GM11168 (cell line): ENCODE measurements around the gene ZNF652.

ENCODE experiments used
- in situ Hi-C: fragments of 300-500 bp; cut with MboI; formaldehyde crosslinking; loops from one replicate; pipeline ENCODE4 v1.12.0; 2022; ENCODE audit warnings: low sequenced_read_pairs; ENCODE audit not compliant: unreplicated experiment

Gene ZNF652

DNA sequence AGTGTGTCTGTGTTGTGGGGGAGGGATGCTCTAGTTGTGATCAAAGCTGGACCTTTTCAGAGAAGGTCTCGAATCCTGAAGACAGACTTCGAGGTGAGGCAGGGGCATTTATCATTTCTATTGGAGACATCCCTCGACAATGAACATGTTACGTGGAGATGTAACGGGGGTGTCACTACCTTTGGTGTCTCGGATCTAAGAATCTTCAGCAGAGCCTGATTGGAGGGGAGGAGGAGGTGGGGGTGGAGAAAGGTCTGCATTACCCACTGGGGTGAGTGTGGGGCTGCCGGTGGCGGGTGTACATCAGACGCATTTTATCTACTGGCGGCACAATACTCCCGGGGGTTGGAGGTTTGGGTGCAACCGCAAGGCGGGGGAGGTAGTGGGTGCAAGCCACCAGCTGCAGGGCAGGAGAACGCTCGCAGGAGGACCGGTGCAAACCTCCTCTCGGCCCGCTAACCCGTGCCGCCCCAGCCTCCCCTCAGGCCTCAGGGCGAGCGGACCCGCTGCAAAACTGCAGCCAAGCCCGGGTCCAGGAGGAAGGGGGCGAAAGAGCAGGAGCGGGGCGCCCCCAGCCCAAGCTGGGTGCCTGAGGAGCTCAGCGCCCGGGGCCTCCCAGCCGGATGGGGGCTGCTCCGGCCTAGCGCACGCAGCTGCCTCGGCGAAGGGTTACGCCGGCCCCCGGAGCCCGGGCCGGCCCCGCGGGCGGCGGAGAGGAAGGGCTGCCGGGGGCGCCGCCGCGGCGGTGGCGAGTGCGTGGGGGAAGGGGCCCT, 735 bp downstream of the ZNF652 start:
- in situ Hi-C loops = no loop called here

DNA sequence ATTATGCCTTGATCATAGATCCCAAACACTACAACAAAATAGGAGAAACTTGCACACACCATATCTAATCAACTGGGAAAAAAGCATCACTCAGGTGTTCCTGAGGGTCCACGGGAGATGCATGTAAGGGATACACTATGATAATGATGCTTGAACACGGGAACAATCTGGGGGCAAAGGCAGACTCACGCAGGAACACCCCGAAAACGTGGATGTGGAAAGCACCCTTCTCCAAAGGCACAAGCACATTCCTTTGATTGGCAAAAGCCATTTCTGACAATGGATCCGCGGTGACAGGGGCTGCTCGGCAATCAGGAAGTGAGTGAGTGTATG, 1.3 kb downstream of the ZNF652 start:
- in situ Hi-C loops = no loop called here

GRCh38 chr17:49359990-49360795, 1.9 kb downstream of the ZNF652 start:
- in situ Hi-C loops = no loop called here

DNA sequence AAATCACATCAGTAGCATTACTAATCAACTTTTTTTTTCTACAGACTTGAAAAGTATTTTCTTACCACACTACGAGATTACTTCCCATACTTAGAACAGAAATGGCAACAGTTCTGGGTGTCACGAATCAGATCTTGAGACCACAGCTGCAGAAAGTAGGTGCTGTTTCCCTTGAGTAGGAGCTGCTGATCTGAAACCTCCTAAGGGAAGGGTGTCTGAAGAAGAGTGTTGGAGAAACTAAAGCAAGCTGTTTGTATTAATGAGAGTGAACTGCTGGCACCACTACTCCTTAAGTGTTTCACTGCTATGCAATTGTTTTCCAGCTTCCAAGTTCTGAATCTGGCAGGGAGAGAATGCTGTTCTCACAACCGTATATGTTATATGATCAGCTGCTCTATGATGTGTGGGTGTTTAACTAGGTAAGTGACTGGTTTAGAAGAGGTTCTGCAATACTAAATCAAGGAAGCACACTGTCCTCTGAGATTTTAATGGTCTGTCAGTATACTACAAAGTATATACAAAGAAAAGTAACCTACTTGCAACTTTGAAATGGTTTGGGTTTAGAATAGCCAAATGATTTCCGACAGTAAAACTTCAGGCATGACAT, 3.3 kb downstream of the ZNF652 start:
- in situ Hi-C loops = no loop called here

DNA sequence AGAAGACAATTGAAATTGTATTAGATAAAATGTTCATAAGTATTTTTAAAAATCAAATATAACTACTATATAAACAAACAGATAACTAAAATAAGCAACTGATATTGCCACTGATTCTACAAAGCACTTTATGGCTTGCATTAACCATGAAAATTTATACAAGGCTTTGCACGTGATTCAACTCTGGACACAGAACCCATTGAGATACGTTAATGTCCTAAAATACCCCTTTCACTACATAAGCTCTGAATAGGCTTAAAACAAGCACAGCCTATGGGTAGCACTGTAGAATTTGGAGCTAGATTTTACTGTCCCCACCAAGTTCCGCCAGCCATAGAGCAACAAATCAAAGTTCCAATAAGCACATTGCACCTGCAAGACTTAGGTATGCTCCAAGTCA, 4.5 kb downstream of the ZNF652 start:
- in situ Hi-C loops = no loop called here

DNA sequence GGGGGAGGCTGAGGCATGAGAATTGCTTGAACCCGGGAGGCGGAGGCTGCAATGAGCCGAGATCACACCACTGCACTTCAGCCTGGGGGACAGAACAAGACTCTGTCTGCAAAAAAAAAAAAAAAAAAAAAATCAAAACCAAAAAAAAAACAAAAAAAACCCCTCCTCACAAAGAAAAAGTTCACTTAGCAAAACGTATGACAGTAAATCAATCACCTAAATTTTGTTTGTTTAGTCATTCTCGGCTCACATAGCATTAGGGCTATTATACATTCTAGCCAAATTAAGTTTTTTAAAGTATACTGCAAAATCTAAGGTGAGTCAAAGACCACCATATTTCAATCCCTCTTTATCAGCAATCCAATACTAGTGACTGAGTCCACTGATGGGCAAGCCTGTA, 5.7 kb downstream of the ZNF652 start:
- in situ Hi-C loops = no loop called here

GRCh38 chr17:49353607-49354006, 8.4 kb downstream of the ZNF652 start:
- in situ Hi-C loops = no loop called here

- in situ Hi-C loops = no loop called here
Measured at GRCh38 chr17:49352587-49353154, 9.4 kb downstream of the ZNF652 start.

- in situ Hi-C loops = no loop called here
Measured at GRCh38 chr17:49351572-49352140, 10.4 kb downstream of the ZNF652 start.

- in situ Hi-C loops = no loop called here
Measured at GRCh38 chr17:49349541-49349940, 12.5 kb downstream of the ZNF652 start.

GRCh38 chr17:49344914-49345313, 17.1 kb downstream of the ZNF652 start:
- in situ Hi-C loops = no loop called here

DNA sequence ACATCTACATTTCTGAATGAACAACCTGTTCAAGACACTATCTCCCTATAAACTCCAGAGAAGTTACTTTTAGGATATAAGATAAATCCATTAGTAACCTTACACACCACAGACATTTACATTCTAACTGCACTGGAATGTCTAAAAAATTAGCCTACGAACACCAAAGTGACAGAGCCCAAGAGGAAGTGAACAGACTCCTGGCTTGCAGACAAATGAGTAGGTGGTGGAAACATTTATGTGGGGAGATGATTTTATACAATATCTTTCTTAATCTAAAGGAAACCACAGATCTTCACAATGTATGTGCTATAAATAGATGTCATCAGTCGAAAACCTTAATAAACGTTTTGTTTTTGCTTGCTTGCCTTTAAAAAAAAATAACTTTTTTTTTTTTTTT, 18.8 kb downstream of the ZNF652 start:
- in situ Hi-C loops = no loop called here

GRCh38 chr17:49342575-49342936, 19.5 kb downstream of the ZNF652 start:
- in situ Hi-C loops = no loop called here

GRCh38 chr17:49341356-49341755, 20.7 kb downstream of the ZNF652 start:
- in situ Hi-C loops = no loop called here

DNA sequence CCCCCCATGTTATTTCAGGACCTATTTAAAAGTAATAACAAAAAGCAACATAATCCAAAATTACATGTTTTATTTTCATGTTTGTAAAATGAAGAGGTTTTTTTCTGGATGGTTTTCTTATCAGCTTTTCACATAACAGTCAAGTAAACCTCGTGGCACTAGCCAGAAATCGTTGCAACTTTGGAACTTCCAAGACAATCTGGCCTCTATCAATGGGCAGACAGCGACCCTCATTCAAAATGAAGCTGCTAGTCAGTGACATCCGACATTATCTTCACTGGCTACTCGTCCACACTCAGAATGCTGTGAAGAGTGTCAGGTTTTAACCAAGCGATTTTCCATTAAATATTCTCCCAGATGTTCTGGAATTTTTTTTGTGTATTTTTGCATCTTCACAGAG, 22.7 kb downstream of the ZNF652 start:
- in situ Hi-C loops = no loop called here

- in situ Hi-C loops = no loop called here
Measured at GRCh38 chr17:49338883-49339282, 23.2 kb downstream of the ZNF652 start.

GRCh38 chr17:49337884-49338283, 24.2 kb downstream of the ZNF652 start:
- in situ Hi-C loops = no loop called here

DNA sequence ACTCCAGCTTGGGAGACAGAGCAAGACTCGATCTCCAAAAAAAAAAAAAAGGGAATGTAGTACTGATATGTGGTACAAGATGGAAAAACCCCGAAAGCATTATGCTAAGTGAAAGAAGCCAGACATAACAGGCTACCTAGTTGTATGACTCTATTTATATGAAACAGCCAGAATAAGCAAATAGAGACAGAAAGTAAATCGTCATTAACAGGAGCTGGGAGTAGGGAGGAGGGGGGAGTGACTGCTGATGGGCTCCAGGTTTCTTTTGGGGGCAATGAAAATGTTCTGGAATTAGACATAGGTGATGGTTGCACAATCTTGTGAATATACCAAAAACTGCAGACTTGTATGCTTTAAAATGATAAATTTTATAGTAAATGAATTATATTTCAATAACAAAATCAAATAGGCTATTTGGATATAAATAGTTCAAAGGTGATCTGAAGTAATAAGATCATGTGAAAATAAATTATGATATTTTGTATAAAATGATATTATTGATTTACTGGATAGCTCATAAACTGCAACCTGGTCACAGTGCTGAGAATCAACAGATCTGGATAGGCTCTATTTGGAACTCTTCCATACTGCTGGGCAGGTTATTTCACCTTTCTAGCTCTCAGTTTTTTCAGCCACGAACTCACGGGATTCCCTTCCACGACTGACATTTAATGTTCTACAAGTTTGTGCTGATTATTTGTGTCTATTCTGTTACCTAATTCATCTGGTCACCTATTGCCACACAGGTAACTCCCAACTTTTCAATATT, 27.1 kb downstream of the ZNF652 start:
- in situ Hi-C loops = no loop called here

DNA sequence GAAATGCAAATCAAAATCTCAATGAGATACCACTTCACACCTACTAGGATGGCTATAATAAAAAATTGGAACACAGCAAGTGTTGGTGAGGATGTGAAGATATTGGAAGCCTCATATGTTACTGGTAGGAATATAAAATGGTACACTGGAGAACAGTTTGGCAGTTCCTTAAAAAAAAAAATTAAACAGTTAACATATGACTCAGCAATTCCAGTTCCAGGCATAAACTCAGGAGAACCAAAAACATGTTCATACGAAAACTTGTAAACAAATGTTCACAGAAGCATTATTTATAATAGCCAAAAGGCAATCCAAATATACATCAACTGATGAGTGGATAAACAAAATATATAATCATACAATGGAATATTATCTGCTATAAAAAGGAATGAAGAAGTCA, 28.2 kb downstream of the ZNF652 start:
- in situ Hi-C loops = no loop called here
